GM21825 (cell line): ENCODE data around the gene ZFP92.

Experiments
- ATAC-seq: cut with Tn5 transposase; IDR thresholded peaks from one replicate; pipeline ENCODE4 v1.9.1; 2021; ENCODE audit warnings: mild to moderate bottlenecking, moderate library complexity; ENCODE audit not compliant: unreplicated experiment

The ZFP92 gene

DNA sequence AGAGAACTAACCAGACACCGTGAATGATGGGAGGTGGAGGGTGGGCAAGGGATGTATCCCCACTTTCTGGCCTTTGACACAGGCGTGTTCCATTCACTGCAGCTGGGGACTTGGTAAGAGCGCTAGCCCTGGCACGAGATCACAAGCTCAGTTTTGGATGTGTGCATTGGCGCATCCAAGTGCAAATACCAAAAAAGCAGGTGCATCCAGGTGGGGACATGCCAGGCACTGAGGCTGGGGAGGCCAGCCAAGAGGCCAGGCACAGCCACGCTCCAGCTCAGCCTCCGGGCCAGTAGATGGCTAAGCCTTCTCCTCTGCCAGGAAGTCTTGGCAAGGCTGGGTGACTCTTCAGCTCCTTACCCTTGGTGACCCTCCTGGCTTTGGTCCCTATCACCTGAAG is 4.4 kb upstream of the ZFP92 start:
- ATAC-seq = no peak

DNA sequence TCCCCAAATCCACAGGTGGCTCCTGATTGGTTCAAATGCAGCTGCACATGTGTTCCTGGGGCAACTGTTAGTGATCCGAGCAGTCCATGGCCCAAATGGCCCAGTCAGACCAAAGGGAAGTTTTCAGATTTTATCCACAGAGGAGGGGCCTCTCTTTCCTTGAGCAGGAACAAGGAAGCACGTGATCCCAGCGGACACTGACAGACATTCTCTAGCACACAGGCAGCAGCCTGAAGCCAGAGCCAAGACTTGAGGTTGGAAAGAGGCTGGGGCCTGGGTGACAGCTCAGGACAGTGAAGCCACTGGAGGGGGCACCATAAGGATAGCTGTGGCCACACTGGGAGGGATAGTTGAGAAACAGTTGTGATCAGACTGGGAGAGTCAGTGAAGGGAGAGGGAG is 3.5 kb upstream of the ZFP92 start:
- ATAC-seq = no peak

DNA sequence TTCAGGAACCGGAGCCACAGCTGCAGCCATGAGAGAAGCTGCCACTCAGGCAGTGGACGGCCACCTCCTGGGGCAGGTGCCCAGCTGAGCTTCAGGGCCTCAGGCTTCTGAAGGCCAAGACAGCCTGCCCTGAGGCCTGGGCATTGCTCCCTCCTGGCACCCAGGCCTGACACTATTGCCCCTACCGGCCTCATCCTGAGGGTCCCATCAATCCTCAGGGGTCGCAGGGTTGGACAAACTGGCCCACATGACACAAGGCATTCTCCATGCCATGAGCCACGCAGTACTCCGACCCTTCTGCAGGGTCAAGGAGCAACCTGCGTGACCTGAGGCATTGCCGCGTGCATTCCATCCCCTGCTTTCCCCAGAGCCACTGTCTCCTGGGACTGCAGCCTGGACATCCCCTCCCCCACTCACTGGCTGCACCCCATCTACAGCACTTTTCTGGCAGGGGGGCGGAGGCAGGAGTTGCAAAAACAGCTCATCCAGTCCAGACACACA is 3.0 kb upstream of the ZFP92 start:
- no peak for ATAC-seq

DNA sequence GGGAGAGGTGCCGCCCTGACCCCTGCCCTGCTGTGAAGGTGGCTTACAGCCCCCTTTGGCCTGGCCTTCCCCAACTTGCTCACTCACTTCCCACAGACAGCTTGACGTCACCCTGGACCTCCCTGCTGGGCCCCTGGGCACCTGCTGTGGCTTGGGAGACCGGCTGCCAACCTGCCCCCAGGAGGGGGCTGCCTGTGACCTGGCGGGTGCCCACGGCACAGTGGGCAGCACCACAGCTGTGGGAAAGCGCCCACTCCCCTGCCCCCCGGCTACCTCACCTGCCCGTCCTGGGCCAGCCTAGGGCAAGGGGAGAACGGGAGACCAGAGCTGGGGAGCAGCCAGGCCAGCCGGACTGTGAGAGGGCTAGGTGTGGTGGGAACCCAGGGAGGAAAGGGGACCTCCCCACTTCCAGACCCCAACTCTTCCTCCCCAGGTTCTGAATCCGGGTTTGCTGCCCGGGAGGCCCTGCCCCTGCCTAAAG is 2.4 kb upstream of the ZFP92 start:
- ATAC-seq = no peak

DNA sequence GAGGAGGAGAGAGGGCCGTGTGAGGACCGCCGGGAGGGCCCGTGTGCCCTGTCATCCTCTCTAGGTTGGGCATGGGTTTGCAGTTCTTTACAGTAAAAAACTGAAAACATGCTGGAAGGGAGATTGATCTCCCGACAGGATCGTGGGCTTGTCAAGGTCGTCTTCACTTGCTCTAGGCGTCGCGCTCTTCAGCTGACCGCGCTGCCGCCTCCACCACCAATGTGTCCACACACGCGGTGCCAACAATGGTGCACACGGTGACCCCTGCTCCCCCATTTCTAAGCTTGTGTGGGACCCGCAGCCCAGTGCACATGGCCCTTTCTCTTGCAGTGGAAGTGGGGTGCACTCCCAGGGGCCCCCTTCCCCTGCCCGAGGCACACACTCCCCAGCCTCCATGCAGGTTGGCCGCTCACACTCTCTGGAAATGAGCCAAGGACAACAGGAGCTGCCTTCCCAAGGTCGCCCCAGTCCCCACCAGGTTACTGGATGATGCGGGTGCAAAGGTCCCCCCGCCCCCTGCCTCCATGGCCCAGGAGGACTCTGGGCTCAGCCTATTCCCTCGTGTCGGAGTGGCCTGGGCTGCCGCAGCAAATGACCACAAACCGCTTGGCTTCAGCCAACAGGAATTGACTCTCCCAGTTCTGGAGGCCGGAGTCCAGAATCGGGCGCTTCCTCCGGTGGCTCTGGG is 1.7 kb upstream of the ZFP92 start:
- no peak for ATAC-seq

DNA sequence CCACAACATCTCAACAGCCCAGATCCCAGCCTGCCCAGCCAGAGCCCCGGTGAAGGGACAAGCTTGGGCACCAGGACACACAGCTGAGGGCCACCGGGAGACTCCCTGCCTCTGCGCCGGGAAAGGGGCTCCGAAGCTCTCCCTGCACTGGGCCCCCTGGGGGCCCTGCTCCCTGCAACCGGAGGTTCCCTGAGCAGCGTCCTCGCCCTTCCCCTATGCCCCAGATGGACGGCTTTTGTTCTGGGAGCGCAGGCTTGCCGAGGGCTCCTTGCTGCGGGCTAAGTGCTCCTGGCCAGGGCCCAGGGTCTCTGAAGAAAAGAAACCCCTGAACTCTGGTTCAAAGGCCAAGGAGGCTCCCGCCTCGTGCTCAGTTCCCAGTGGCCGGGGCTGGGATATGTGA is 899 bp upstream of the ZFP92 start:
- no peak for ATAC-seq

DNA sequence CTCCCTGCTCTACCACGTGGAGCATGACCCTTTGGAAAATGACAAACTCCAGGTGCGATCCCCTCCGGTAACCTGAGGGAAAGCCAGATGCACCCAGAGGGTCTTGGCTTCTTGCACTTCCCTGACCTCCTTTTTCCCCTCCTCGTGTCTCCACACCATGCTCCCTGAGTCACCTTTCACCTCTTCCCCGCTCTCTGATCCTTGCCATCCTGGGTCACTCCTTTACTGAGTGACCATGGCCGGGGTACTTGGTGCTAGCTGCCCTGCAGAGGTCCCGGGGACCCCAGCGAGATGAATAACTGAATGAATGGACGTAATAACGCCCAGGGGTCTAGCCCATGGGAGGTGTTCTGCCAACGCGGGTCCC is 401 bp upstream of the ZFP92 start:
- ATAC-seq = no peak

DNA sequence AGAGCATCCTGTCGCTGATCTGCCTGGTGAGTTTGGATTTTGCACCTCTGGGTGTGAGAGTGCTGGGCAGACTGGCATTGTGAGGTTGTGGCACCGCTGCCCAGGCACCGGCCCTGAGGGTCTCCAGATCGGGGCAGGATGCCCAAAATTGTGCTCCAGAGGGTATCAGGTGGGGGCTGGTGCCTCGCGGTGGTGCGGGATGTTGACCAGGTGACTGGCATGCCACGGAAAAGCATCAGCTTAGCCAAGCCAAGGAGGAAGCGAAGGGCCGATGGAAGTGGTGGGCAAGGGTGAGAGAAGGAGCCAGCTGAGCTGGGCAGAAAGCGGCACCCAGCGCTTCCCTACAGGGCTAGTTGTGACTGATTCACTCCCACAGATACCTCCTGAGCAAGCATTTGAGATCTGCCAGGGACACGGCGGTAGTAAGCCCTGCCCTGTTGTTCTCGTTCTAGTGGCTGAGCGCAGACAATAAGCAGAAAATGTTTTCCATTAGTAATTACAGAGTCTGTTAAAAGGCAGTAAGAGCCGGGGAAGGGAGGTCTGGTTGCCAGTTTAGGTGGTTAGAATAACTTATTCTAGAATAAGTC is 809 bp downstream of the ZFP92 start:
- ATAC-seq = no peak

DNA sequence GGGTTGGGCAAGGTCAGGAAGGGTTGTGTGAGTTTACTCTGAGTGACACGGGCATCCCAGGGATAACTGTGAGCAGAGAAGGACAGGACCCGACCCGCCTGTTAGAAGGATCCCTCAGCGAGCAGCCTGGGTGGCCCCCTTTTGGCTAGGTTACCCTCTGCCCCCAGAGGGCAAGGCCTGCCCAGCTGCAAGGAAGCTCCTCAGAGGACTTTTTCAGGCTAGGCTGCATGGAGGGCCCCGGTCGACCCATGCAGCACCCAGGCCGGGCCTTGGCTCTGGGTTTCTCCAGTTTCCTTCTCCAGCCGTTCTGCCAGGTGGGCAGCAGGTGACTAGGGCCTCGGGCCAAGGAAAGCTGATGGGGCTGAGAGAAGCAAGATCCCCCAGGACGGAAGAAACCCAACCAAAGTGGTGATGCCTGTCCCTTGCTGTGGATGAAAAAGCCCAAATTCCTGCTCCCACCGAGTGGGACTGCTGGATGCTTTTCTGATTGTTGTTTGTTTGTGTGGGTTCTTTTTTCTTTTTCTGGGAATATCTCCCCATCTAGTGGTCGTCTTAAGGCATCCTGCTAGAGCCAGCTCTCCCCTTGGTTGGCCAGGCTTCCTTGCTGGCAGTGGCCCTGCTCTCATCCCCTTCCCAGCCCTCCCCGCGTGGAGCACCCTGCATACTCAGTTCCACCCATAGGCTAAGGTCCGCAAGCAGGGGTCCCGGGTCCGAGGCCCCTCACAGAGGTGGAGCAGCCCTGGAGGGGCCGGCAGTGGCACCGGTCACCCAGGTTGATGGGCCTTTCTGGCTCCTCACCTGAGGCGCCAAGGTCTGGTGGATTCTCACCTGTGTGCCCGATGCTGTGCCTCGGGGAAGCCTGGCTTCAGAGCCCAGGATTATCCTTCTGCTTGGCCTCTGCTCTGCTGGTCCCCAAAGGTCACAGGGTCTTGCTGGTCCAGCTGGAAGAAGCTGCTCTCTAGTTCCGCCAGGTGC is 1.8 kb downstream of the ZFP92 start:
- no peak for ATAC-seq

DNA sequence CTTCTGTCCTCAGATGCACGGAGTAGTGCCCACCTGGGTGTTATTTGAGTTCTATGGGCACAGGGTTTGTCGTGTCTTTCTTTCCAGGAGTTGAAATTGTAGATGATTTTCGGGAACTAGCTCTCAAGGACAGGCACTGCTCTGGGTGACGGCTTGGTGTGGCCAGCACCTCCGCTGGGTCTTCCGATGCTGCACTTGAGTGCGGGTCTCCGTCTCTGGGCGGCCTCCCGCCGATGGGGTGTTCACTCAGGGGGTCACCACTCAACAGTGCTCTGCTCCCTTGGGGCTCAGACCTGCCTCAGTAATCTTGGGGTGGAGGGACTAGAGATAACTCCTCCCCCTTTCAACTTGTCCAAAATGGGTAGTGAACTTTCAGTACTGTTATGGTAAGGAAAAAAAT is 2.5 kb downstream of the ZFP92 start:
- ATAC-seq = no peak

DNA sequence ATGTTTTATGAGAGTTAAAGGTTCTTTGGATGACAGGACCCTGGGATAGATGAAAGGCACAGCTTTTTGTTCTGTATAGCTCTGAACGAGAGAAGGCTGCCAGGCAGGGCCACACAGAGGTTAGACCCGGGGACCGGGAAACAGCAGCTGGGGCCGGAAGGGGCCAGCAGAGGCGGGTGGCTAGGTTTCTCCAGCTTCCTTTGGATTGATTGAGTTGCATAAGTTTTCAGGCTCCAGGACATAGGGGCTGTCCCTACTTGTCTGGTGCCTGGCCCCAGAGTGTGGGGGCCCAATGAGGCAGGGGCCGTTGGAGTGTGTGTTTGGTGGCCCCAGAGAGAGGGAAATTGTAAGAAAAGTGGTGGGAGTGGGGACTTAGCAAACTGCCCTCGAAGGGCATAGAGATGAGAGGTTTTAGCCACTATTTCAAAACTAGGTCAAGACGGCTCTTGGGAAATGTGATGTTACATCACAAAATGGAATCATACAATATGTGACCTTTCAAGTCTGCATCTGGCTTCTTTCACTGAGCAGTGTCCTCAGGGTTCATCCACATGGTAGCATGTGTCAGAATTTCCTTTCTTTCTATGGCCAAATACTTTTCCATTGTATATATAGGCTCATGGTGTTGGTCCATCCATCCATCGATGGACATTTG is 3.7 kb downstream of the ZFP92 start:
- ATAC-seq = no peak

DNA sequence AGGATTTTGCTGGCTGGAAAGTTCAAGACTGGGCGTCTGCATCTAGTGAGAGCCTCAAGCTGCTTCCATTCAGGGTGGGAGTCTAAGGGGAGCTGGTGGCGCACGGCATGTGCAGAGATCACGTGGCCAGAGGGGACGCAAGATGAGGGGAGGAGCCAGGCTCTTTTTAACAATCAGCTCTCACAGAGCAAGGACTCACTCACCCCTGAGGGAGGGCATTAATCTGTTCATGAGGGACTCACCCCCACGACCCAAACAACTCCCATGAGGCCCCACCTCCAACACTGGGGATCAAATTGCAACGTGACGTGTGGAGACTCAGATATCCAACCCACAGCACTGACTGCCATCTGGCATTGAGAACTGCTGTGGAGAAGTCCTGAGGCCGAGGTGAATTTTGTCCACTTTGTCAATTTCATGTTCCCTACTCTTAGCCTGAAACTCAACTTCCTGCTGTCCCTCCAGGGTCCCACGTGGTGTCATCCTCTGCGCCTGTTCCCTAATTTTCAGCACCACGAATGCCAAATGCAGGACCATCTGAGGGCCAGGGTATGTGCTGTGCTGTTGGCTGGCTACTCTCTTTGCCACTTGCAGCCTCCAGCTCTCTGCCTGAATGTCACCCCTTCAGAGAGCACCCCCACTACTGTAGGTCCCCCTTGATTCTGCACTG is 5.6 kb downstream of the ZFP92 start:
- no peak for ATAC-seq

DNA sequence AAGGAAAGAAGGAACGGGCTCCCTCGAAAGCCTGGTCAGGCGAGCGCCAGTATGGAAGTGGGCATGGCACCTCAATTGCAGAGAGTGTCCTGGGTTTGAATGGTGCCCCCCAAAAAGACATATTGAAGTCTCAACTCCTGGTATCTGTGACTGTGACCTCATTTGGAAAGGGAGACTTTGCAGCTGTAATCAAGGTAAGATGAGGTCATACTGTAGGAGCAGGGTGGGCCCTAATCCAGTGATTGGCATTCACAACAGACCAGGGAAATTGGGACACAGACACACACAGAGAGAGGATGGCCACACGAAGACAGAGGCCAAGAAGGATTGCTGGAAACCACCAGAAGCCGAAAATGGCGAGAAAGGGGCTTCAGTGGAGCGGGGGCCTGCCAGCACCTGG is 6.4 kb downstream of the ZFP92 start:
- no peak for ATAC-seq

DNA sequence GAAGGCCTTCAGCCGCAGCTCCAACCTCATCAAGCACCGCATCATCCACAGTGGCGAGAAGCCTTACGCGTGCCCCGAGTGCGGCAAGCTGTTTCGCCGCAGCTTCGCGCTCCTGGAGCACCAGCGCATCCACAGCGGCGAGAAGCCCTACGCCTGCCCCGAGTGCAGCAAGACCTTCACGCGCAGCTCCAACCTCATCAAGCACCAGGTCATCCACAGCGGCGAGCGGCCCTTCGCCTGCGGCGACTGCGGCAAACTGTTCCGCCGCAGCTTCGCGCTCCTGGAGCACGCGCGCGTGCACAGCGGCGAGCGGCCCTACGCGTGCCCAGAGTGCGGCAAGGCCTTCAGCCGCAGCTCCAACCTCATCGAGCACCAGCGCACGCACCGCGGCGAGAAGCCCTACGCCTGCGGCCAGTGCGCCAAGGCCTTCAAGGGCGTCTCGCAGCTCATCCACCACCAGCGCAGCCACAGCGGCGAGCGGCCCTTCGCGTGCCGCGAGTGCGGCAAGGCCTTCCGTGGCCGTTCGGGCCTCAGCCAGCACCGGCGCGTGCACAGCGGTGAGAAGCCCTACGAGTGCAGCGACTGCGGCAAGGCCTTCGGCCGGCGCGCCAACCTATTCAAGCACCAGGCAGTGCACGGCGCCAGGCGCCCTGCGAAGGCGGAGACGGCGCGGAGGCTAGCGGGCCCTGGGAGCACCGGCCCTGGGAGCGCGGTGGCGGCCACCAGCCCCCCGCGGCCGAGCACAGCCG is 9.8 kb downstream of the ZFP92 start:
- ATAC-seq = no peak

DNA sequence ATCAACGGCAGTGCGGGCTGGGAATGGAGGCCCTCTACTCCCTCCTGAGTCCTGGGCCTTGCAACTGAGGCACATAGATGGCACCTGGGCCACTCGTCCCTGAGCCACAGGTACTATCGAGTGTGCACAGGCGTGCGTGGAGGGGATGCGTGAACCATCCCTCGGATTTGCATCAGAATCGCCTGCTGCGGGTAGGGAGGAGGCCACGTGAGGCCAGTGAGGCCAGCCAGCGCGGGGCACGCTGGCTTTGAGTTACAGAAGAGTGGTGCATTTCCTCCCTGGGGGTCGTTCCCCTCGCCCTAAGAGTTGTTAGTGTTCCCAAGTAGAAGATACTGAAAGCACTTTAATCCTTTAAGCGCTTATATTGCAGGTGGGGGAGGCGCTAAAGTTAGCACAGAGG is 10.6 kb downstream of the ZFP92 start:
- no peak for ATAC-seq

DNA sequence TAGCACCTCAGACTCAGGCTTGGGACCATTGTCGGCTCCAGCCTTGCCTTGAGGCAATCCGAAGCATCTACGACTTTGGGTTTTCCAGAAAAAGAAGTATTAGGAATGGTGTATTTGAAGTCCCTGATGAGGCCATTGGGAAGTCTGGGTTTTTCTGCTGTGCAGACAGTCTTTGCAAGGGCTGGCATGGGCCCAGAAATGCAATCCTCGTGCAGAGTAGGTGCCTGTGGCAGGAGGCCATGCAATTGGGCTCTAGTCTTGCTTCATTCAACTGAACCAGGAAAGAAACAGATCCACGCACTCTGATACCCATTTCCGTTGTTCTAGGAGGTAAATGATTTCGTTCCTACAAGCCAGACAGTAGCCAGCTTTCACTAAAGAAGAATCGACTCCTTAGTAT is 12.4 kb downstream of the ZFP92 start:
- ATAC-seq = no peak

DNA sequence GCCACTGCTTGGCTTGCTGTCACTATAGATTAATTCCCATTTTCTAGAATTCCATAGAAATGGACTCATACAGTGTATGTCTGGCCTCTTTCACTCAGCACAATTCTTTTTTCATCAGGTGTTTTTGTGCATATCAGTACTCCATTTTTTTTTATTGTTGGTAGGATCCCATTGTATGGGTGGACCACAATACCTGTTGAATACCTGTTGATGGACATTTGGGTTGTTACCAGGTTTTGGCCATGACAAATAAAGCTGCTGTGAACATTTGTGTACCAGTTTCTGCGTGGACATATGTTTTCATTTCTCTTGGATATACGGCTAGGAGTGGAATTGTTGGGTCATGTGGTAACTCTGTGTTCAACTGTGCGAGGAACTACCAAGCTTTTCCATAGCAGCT is 14.9 kb downstream of the ZFP92 start:
- no peak for ATAC-seq

DNA sequence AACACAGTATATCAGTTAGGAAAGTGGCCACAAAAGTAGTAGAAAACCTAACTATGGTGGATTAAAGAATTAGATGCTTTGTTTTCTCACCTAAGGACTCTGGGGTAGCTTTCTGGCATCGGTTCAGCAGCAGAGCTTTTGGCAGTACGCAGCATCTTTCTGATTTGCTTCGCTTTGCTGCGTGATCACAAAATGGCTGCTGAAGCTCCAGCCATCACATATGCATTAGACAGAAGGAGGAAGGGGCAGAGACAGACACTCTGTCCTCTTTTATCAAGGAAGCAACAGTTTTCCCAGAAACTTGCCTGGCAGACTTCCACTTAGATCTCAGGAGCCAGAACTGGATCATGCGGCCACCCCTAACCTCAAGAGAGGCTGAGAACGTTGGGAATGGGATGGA is 19.5 kb downstream of the ZFP92 start:
- ATAC-seq = no peak

DNA sequence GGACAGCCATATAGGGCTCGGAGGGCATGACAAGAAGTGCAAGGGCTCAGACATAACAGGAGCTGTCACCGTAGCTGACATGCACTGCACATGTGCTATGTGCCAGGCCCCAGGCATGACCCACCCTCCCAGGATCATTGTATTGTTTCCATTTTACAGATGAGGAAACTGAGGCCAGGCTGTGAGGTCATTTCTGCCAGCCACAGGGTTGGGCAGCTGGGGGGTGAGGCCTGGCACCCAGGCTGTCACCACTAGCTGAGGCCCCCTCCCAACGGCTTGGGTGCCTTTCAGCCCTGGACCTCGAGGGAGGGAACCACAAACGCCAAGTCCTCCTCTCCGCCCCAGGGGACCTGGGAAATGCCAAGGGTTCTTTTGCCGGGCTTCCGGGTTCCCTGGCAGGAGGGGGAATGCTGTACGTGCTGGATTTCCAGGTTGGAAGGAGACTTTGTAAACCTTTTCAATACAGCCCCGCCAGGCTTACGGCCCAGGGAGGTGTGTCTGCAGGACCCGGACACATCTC is 21.9 kb downstream of the ZFP92 start:
- ATAC-seq = no peak
